Prostate gland (tissue), 2 donors: Measurements from ENCODE around the gene NAALADL2. TPM values are rescaled to one million over a fixed set of nuclear protein-coding genes. Genes with fewer than 3 reads are reported as not detected.

Experiments used
- DNase-seq: peaks from one replicate; pipeline ENCODE4 v3.0.0-alpha.2; 2019; ENCODE audit warnings: low spot score
- H3K27ac ChIP-seq, 2 donors: fragments of 200-600 bp; sonication (generic); 2 replicates each; pipeline ENCODE4 v1.5.1; 2017 to 2019
- H3K27me3 ChIP-seq: fragments of 200-600 bp; sonication (generic); replicated peaks from 2 replicates; pipeline ENCODE4 v1.5.1; 2019; ENCODE audit not compliant: insufficient read depth
- H3K36me3 ChIP-seq, 2 donors: fragments of 200-600 bp; sonication (generic); 1 replicate in 1 of 2; 2 replicates in 1 of 2; pipeline versions ENCODE4 v1.5.1 to v1.8.1; 2017 to 2019
- H3K4me1 ChIP-seq: fragments of 200-600 bp; sonication (generic); replicated peaks from 2 replicates; pipeline ENCODE4 v1.5.1; 2019
- H3K4me3 ChIP-seq, 2 donors: fragments of 200-600 bp; sonication (generic); 2 replicates each; pipeline ENCODE4 v1.5.1; 2017 to 2019
- H3K9me3 ChIP-seq: fragments of 200-600 bp; sonication (generic); 2 replicates; pipeline ENCODE4 v1.5.1; 2017
- CTCF ChIP-seq, 4 experiments: fragments of 200-600 bp in 2 of 4; fragments of 450-650 bp in 2 of 4; sonication (generic) in 2 of 4; IDR thresholded peaks; 1 replicate in 3 of 4; 2 replicates in 1 of 4; pipeline ENCODE4 v1.5.1; 2016 to 2019; ENCODE audit warnings: antibody characterized with exemption in 4 of 4, mild to moderate bottlenecking in 2 of 4, moderate library complexity in 2 of 4
- POLR2A ChIP-seq: fragments of 450-650 bp; IDR thresholded peaks from one replicate; pipeline ENCODE4 v1.6.1; 2016; ENCODE audit warnings: antibody characterized with exemption, mild to moderate bottlenecking
- POLR2AphosphoS5 ChIP-seq: sonication (generic); formaldehyde crosslinking; IDR thresholded peaks from one replicate; pipeline ENCODE4 v1.6.1; 2017; ENCODE audit warnings: antibody characterized with exemption
- WGBS: methylation state at CpG from one replicate; pipeline ENCODE4 v1.1.5; 2018; 5-methylcytosine and 5-hydroxymethylcytosine counted together
- intact Hi-C: fragments of 100-400 bp; cut with DNase I; formaldehyde crosslinking; loops from one replicate; pipeline ENCODE4 v1.14.2; 2022
- total RNA-seq, 2 donors: library from RNA; depleted of rRNA; stranded (reverse); fragments of >200 nt; gene quantifications; one replicate each; pipeline ENCODE4 v1.1.0, GENCODE V29; 2016

NAALADL2 gene
- total RNA-seq, 2 donors from 2014 or later = 12.2 to 20.2 TPM

GRCh38 chr3:175430983-175431773, 572.0 kb downstream of the NAALADL2 start:
- Histone ChIP-seq H3K4me3 (no peak overlapping the region), H3K9me3 (no peaks in the 10 kb centered on the region), H3K36me3 (no peaks in the 10 kb centered on the region), H3K4me1 (no peaks in the 10 kb centered on the region), H3K27me3 (no peaks in the 10 kb centered on the region), H3K27ac (no peak overlapping the region)
- 59% methylated on average over 8 of the region's 8 CpGs for WGBS
- intact Hi-C loops = no loop called here
- TF ChIP-seq CTCF (IDR thresholded peaks at IDR 0.05) (no peak), POLR2A (no peak), POLR2AphosphoS5 (no peak)
- DNase-seq = no peak

- Histone ChIP-seq H3K36me3 (no peaks in the 10 kb centered on the region), H3K27me3 (no peaks in the 10 kb centered on the region), H3K4me1 (no peaks in the 10 kb centered on the region), H3K27ac (no peak overlapping the region), H3K4me3 (no peak overlapping the region), H3K9me3 (no peaks in the 10 kb centered on the region)
- no peak for TF ChIP-seq POLR2A
- TF ChIP-seq CTCF (IDR thresholded peaks at IDR 0.05) = no peak
- TF ChIP-seq POLR2AphosphoS5 = no peak
- 83% methylated on average over 4 of the region's 4 CpGs for WGBS
- intact Hi-C loops = no loop called here
- DNase-seq = no peak
Observed at GRCh38 chr3:175432376-175433025, 573.4 kb downstream of the NAALADL2 start.

- no peaks in the 10 kb centered on the region for H3K9me3 ChIP-seq
- no peak for TF ChIP-seq CTCF (IDR thresholded peaks at IDR 0.05)
- no peak for TF ChIP-seq POLR2A
- no peak for DNase-seq
- no peaks in the 10 kb centered on the region for H3K27me3 ChIP-seq
- no peaks in the 10 kb centered on the region for H3K4me1 ChIP-seq
- H3K27ac ChIP-seq = no peak overlapping the region
- intact Hi-C loops = no loop called here
- no peak overlapping the region for H3K4me3 ChIP-seq
- WGBS = 88% methylated on average over 5 of the region's 5 CpGs
- no peaks in the 10 kb centered on the region for H3K36me3 ChIP-seq
Observed at GRCh38 chr3:175433026-175433674, 574.0 kb downstream of the NAALADL2 start.

- intact Hi-C loops = no loop called here
- Histone ChIP-seq H3K4me3 (no peak overlapping the region), H3K27ac (no peak overlapping the region), H3K9me3 (no peaks in the 10 kb centered on the region), H3K36me3 (no peaks in the 10 kb centered on the region), H3K4me1 (no peaks in the 10 kb centered on the region), H3K27me3 (no peaks in the 10 kb centered on the region)
- TF ChIP-seq POLR2AphosphoS5 (no peak), CTCF (IDR thresholded peaks at IDR 0.05) (no peak), POLR2A (no peak)
- no peak for DNase-seq
Observed at GRCh38 chr3:175434561-175434960, 575.4 kb downstream of the NAALADL2 start.
